ENCODE data around the gene MRPS26.

Gene MRPS26

DNA sequence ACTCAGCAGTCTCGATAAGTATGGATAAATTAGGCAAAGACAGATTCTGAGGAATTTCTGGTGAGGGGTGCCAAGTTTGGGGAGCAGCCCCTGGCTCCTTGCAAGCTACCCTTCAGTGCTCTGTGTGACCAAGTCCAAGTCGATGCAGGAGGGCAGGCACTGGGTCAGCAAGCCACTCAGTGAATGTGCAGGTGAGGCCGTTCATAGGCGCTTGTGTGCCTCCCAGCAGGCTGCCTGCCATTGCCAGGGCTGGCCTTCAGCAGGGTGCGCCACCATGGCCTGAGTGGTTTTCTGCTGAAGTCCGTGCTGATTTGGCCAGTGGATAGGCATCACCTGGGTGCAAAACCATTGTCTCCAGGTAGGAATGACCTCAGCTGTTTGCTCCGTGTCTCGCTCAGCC, 5.8 kb upstream of the MRPS26 start:
- Histone ChIP-seq H3K36me3 (no peaks in the 10 kb centered on the region), H3K9me3 (no peaks in the 10 kb centered on the region), H3K4me3 (ENCODE audit: low read depth, low read length) (no peak overlapping the region), H3K4me1 (no peaks in the 10 kb centered on the region), H3K27me3 (no peaks in the 10 kb centered on the region)
- DNase-seq, result no peak
- TF ChIP-seq, protein P1, sequence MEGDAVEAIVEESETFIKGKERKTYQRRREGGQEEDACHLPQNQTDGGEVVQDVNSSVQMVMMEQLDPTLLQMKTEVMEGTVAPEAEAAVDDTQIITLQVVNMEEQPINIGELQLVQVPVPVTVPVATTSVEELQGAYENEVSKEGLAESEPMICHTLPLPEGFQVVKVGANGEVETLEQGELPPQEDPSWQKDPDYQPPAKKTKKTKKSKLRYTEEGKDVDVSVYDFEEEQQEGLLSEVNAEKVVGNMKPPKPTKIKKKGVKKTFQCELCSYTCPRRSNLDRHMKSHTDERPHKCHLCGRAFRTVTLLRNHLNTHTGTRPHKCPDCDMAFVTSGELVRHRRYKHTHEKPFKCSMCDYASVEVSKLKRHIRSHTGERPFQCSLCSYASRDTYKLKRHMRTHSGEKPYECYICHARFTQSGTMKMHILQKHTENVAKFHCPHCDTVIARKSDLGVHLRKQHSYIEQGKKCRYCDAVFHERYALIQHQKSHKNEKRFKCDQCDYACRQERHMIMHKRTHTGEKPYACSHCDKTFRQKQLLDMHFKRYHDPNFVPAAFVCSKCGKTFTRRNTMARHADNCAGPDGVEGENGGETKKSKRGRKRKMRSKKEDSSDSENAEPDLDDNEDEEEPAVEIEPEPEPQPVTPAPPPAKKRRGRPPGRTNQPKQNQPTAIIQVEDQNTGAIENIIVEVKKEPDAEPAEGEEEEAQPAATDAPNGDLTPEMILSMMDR (IDR thresholded peaks at IDR 0.05; ENCODE audit: low read depth, low read length), result no peak

DNA sequence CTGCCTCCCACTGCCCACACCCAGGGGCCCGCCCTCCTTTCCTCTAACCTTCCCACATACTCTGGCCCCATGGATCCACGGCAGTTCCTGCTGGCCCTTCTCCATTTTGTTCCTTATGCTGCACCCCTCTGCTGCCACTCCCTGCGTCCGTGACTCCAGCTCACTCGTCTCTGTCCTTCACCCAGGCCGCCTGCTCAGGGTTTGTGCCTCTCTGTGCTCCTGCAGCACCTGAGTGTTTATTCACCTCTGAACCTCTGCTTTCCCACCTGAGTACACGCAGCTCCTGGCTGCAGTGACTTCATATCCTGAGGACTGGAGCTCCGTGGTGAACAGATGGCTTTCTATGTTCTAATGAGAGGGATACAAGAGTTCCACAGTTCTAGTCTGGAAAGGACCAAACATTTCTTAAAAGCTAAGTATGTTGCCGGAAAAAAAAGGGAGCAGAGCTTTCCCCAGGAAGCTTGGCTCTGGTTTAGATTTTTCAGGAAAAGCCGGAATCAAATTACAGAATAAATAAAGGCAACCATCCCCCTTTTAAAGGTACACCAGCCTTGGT, 3.9 kb upstream of the MRPS26 start:
- Histone ChIP-seq H3K27me3 (no peaks in the 10 kb centered on the region), H3K9me3 (no peaks in the 10 kb centered on the region), H3K4me3 (ENCODE audit: low read depth, low read length) (no peak overlapping the region), H3K4me1 (no peaks in the 10 kb centered on the region), H3K36me3 (no peaks in the 10 kb centered on the region)
- DNase-seq, result no peak
- TF ChIP-seq, protein P1 (IDR thresholded peaks at IDR 0.05; ENCODE audit: low read depth, low read length), result no peak

DNA sequence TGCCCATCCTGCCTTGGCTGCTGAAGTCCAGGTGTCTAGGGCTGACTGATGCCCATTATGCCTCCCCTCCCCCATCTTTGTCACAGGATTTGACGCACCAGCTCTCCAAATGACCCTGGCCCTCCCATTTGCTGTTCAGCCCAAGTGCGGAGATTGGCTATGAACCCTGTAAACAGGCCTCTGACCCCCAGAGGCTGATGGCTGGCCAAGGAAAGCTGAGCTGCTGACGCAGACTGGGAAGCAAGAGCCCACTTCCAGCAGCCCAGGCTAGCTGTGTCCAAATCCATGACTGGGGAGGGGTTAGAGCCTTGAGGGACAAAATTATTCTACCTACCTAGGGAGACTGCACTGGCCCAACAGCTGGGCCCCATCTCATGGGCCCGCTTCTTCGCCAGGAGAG, 3.2 kb upstream of the MRPS26 start:
- DNase-seq, result no peak
- no peaks in the 10 kb centered on the region for H3K27me3 ChIP-seq

DNA sequence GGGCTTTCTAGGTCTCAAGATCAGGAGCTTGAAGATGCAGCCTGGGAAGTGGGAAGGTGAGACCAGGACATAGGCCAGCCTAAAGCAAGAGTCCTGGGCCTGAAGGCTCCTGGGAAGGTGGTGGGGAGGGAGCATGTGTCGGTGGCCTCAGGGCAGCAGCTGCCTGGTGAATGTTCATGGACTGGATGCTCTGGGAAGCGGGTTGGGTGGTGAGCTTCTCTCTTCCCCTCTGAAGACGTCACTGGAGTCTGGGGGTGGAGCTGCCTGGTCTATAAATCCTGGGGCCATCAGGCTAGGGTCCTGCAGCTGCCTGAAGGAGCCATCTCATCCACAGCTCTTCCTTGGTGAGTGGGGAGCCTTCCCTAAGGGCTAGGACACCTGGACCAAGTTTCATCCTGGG, 2.5 kb upstream of the MRPS26 start, which contains the start of gene GNRH2:
Gene GNRH2 (plus strand): TSS at position 301 of the 400 bp plus-strand sequence. CDS start 793 bp downstream, outside the sequence.
- H3K27me3 ChIP-seq, result no peaks in the 10 kb centered on the region
- TF ChIP-seq, protein P1 (IDR thresholded peaks at IDR 0.05; ENCODE audit: low read depth, low read length), result no peak
- H3K4me3 ChIP-seq (ENCODE audit: low read depth, low read length), result no peak within 1 kb of the TSS
- H3K4me1 ChIP-seq, result no peaks in the 10 kb centered on the region
- H3K36me3 ChIP-seq, result peaks cover 4% of the 10 kb centered on the region
- DNase-seq, result no peak
- H3K9me3 ChIP-seq, result no peaks in the 10 kb centered on the region

More for the DNA sequence above, 3.2 kb upstream of the MRPS26 start:
- H3K9me3 ChIP-seq, result no peaks in the 10 kb centered on the region
- TF ChIP-seq, protein P1 (IDR thresholded peaks at IDR 0.05; ENCODE audit: low read depth, low read length), result no peak
- H3K4me3 ChIP-seq (ENCODE audit: low read depth, low read length), result no peak overlapping the region
- H3K4me1 ChIP-seq, result no peaks in the 10 kb centered on the region
- peaks cover 2% of the 10 kb centered on the region for H3K36me3 ChIP-seq

DNA sequence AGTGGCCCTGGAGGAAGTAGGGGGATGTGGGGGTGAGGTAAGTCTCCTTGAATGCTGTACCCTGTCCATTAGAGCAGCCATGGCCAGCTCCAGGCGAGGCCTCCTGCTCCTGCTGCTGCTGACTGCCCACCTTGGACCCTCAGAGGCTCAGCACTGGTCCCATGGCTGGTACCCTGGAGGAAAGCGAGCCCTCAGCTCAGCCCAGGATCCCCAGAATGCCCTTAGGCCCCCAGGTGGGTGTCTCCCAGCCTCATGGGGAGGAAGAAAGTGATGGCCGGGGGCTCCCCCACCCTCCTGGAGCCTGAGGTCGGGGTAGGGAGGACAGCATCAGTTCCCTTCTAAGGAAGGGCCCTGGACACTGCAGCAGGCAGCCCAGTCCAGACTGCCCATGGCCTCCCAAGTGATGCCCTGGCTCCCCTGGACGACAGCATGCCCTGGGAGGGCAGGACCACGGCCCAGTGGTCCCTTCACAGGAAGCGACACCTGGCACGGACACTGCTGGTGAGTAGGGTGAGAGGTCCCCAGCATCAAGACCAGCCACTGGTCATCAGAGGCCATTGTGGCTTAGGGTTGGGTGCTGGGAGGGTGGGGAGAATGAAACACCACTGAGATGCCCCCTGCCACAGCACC, 1.4 kb upstream of the MRPS26 start:
- Histone ChIP-seq H3K27me3 (no peaks in the 10 kb centered on the region), H3K36me3 (peaks cover 4% of the 10 kb centered on the region), H3K4me3 (ENCODE audit: low read depth, low read length) (no peak overlapping the region), H3K9me3 (no peaks in the 10 kb centered on the region), H3K4me1 (no peaks in the 10 kb centered on the region)
- TF ChIP-seq, protein P1 (IDR thresholded peaks at IDR 0.05; ENCODE audit: low read depth, low read length), result no peak
- DNase-seq, result no peak

All from BE2C (cell line).